ENCODE data around the gene ADGRD2.
"Not testable (repeated sequence)": the region's sequence is repeated elsewhere in the genome, so short reads cannot be mapped to it uniquely, and the experiment has no call there.

ADGRD2 gene

GRCh38 chr9:124423591-124423990 is 26.7 kb upstream of the ADGRD2 start:
- Mint-ChIP-seq H3K4me1 (peaks cover 6% of the 10 kb centered on the region), H3K27me3 (peaks cover 12% of the 10 kb centered on the region), H3K27ac (no peak overlapping the region)

DNA sequence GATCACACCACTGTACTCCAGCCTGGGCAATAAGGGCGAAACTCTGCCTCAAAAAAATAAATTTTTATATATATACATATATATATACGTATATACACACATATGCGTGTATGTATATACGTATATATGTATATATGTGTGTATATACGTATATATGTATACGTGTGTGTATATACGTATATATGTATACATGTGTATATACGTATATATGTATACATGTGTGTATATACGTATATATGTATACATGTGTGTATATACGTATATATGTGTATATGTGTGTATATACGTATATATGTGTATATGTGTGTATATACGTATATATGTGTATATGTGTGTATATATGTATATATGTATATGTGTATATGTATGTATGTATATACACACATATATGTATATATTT is 24.5 kb upstream of the ADGRD2 start:
- not testable (repeated sequence) for H3K4me1 Mint-ChIP-seq, H3K9me3 Mint-ChIP-seq, H3K36me3 Mint-ChIP-seq

More at GRCh38 chr9:124423591-124423990, 26.7 kb upstream of the ADGRD2 start:
- Mint-ChIP-seq H3K36me3 (no peaks in the 10 kb centered on the region), H3K4me3 (no peak overlapping the region), H3K9me3 (no peaks in the 10 kb centered on the region)
- no peak for DNase-seq
- CTCF ChIA-PET = no interaction called here

DNA sequence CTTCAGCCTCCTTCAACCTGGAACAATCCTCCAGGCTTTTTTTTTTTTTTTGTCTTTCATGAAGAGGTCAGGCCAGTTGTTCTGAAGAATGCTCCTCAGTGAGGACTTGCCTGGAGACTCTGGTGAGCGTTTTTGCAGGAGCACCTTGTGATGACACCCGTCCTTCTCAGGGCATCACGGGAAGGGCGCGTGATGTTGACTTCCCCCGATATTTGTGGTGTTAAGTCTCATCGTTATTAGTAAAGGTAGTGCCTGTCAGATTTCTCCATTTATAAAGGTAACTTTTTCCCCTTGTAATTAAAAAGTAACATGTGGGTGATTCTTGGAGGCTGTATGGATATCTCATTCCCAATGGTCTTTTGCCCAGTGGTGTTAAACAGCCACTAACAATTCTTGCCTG is 23.9 kb upstream of the ADGRD2 start:
- no peaks in the 10 kb centered on the region for H3K9me3 Mint-ChIP-seq
- H3K4me3 Mint-ChIP-seq = no peak overlapping the region
- no peak overlapping the region for H3K27ac Mint-ChIP-seq
- no peaks in the 10 kb centered on the region for H3K36me3 Mint-ChIP-seq
- H3K4me1 Mint-ChIP-seq = no peaks in the 10 kb centered on the region
- no peak for DNase-seq
- CTCF ChIA-PET = no interaction called here
- H3K27me3 Mint-ChIP-seq = peaks cover 8% of the 10 kb centered on the region

More for the DNA sequence above, 24.5 kb upstream of the ADGRD2 start:
- CTCF ChIA-PET, H3K27me3 Mint-ChIP-seq, H3K4me3 Mint-ChIP-seq, H3K27ac Mint-ChIP-seq, DNase-seq: not testable (repeated sequence)

GRCh38 chr9:124427281-124427680 is 23.0 kb upstream of the ADGRD2 start:
- DNase-seq = no peak
- no peak overlapping the region for H3K27ac Mint-ChIP-seq
- H3K9me3 Mint-ChIP-seq = no peaks in the 10 kb centered on the region
- peaks cover 8% of the 10 kb centered on the region for H3K27me3 Mint-ChIP-seq
- CTCF ChIA-PET = interaction anchor here (0.9 kb wide), 1 partner anchor 11 kb away, joined by 3 read pairs; no protein-coding TSS in a partner anchor
- H3K4me1 Mint-ChIP-seq = no peaks in the 10 kb centered on the region
- H3K36me3 Mint-ChIP-seq = no peaks in the 10 kb centered on the region
- H3K4me3 Mint-ChIP-seq = no peak overlapping the region

- Mint-ChIP-seq H3K36me3 (no peaks in the 10 kb centered on the region), H3K4me3 (no peak overlapping the region), H3K9me3 (no peaks in the 10 kb centered on the region), H3K4me1 (no peaks in the 10 kb centered on the region), H3K27me3 (peaks cover 12% of the 10 kb centered on the region), H3K27ac (no peak overlapping the region)
- DNase-seq = no peak
- CTCF ChIA-PET = no interaction called here
Observed at GRCh38 chr9:124428751-124429529, 21.3 kb upstream of the ADGRD2 start.

- Mint-ChIP-seq H3K9me3 (no peaks in the 10 kb centered on the region), H3K4me1 (no peaks in the 10 kb centered on the region), H3K27ac (no peak overlapping the region), H3K4me3 (no peak overlapping the region), H3K36me3 (no peaks in the 10 kb centered on the region), H3K27me3 (peaks cover 12% of the 10 kb centered on the region)
- DNase-seq = no peak
- CTCF ChIA-PET = no interaction called here
Observed at GRCh38 chr9:124429530-124429867, 20.8 kb upstream of the ADGRD2 start.

DNA sequence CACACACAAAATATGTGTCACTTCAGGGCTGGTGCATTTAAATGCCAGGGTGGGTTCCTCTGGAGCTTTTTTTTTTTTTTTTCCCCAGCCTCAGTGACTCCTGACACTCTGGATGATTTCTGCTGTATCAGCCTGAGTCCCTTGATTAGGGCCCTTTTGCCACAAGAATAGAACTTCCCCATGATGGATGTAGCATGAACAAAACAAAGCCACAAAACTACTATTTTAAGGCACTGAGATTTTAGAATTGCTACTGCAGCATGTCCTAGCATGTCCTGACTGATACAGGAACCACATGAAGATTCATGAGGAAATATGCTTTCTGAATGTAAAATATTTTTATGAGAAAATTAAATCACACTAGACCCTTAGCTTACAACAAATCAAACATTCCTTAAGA is 13.9 kb upstream of the ADGRD2 start:
- Mint-ChIP-seq H3K36me3 (no peaks in the 10 kb centered on the region), H3K27me3 (peaks cover 37% of the 10 kb centered on the region), H3K4me3 (no peak overlapping the region), H3K9me3 (no peaks in the 10 kb centered on the region), H3K4me1 (no peaks in the 10 kb centered on the region), H3K27ac (no peak overlapping the region)
- no peak for DNase-seq
- CTCF ChIA-PET = interaction anchor here (0.6 kb wide), 1 partner anchor 18 kb away, joined by 3 read pairs; no protein-coding TSS in a partner anchor

GRCh38 chr9:124437086-124437485 is 13.2 kb upstream of the ADGRD2 start:
- Mint-ChIP-seq H3K4me1 (no peaks in the 10 kb centered on the region), H3K4me3 (no peak overlapping the region), H3K36me3 (no peaks in the 10 kb centered on the region), H3K27me3 (peaks cover 44% of the 10 kb centered on the region), H3K27ac (no peak overlapping the region), H3K9me3 (no peaks in the 10 kb centered on the region)
- CTCF ChIA-PET = no interaction called here
- DNase-seq = no peak

- no peaks in the 10 kb centered on the region for H3K36me3 Mint-ChIP-seq
Observed at GRCh38 chr9:124438091-124438490, 12.2 kb upstream of the ADGRD2 start.

DNA sequence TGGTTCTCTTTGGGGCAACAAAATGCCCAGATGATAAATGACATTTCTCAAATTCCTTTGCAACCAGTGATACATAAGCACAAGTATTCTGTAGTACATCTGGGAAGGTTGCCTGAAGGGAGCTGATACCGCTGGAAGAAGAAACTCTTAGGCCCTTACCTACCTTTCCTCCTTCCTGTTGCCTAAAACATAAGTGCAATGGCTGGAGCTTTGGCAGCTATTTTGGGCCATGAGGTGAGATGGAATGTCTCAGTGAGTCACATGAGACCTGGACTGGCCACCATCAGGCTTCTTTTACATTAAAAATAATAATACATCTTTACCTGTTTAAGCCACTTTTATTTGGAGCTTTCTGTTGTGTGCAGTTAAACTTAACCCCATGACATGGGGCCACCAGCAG is 11.2 kb upstream of the ADGRD2 start:
- no peak for DNase-seq
- H3K27me3 Mint-ChIP-seq = peaks cover 45% of the 10 kb centered on the region
- H3K36me3 Mint-ChIP-seq = no peaks in the 10 kb centered on the region
- H3K9me3 Mint-ChIP-seq = no peaks in the 10 kb centered on the region
- H3K27ac Mint-ChIP-seq = no peak overlapping the region
- no peaks in the 10 kb centered on the region for H3K4me1 Mint-ChIP-seq
- no peak overlapping the region for H3K4me3 Mint-ChIP-seq
- CTCF ChIA-PET = no interaction called here

More at GRCh38 chr9:124438091-124438490, 12.2 kb upstream of the ADGRD2 start:
- DNase-seq = no peak
- H3K4me1 Mint-ChIP-seq = no peaks in the 10 kb centered on the region
- H3K27ac Mint-ChIP-seq = no peak overlapping the region
- no peak overlapping the region for H3K4me3 Mint-ChIP-seq
- H3K9me3 Mint-ChIP-seq = no peaks in the 10 kb centered on the region
- CTCF ChIA-PET = no interaction called here
- peaks cover 52% of the 10 kb centered on the region for H3K27me3 Mint-ChIP-seq

GRCh38 chr9:124439686-124440243 is 10.5 kb upstream of the ADGRD2 start:
- peaks cover 44% of the 10 kb centered on the region for H3K27me3 Mint-ChIP-seq
- H3K9me3 Mint-ChIP-seq = no peaks in the 10 kb centered on the region
- CTCF ChIA-PET = no interaction called here
- no peaks in the 10 kb centered on the region for H3K4me1 Mint-ChIP-seq
- no peak for DNase-seq
- H3K27ac Mint-ChIP-seq = no peak overlapping the region
- H3K36me3 Mint-ChIP-seq = no peaks in the 10 kb centered on the region
- no peak overlapping the region for H3K4me3 Mint-ChIP-seq

DNA sequence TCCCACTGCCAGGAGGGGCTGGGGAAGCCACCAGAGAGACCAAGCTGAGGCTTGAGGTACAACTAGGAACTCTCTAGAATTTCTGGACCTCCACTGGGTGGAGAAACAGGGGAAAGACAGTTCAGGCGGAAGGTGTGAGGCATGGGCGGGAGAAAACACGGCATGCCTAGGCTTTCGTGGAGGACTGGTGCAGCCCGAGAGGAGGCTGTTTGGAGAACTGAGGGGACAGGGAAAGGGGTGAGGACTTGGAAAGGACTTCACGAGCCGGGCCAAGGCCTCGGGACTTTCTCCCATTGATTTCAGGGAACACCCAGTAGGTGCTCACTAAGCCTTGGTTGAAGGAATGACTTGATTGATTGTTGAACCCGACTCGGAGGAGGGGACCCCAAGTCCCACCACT is 9.5 kb upstream of the ADGRD2 start:
- no peaks in the 10 kb centered on the region for H3K36me3 Mint-ChIP-seq
- no peak overlapping the region for H3K27ac Mint-ChIP-seq
- H3K4me3 Mint-ChIP-seq = no peak overlapping the region
- H3K27me3 Mint-ChIP-seq = peaks cover 44% of the 10 kb centered on the region
- no peak for DNase-seq
- no peaks in the 10 kb centered on the region for H3K9me3 Mint-ChIP-seq
- CTCF ChIA-PET = no interaction called here
- H3K4me1 Mint-ChIP-seq = no peaks in the 10 kb centered on the region

- Mint-ChIP-seq H3K9me3 (no peaks in the 10 kb centered on the region), H3K4me3 (no peak overlapping the region), H3K4me1 (no peaks in the 10 kb centered on the region), H3K36me3 (no peaks in the 10 kb centered on the region), H3K27me3 (peaks cover 44% of the 10 kb centered on the region), H3K27ac (no peak overlapping the region)
- CTCF ChIA-PET = no interaction called here
- DNase-seq = no peak
Observed at GRCh38 chr9:124441291-124441690, 9.0 kb upstream of the ADGRD2 start.

GRCh38 chr9:124442379-124442778 is 7.9 kb upstream of the ADGRD2 start:
- CTCF ChIA-PET = no interaction called here
- no peak overlapping the region for H3K27ac Mint-ChIP-seq
- no peaks in the 10 kb centered on the region for H3K9me3 Mint-ChIP-seq
- peaks cover 50% of the 10 kb centered on the region for H3K27me3 Mint-ChIP-seq
- H3K36me3 Mint-ChIP-seq = no peaks in the 10 kb centered on the region
- no peak for DNase-seq
- no peaks in the 10 kb centered on the region for H3K4me1 Mint-ChIP-seq
- no peak overlapping the region for H3K4me3 Mint-ChIP-seq

DNA sequence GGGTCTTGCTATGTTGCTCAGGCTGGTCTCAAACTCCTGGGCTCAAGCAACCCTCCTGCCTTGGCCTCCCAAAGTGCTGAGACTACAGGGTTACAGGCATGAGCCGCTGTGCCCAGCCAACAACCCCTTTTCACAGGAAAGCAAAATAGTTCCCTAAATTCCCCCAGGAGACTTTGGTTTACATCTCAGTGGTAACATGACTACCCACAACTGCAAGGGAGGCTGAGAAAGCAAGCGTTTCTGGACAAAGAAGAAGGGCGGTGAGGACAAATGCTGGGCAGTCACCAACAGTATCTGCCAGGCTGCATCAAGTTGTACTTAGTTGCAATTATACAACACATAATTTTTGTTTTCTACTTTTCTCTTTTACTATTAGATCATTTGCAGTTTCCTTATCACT is 7.4 kb upstream of the ADGRD2 start:
- DNase-seq = no peak
- no peaks in the 10 kb centered on the region for H3K4me1 Mint-ChIP-seq
- no peak overlapping the region for H3K27ac Mint-ChIP-seq
- CTCF ChIA-PET = no interaction called here
- H3K27me3 Mint-ChIP-seq = peaks cover 46% of the 10 kb centered on the region
- H3K36me3 Mint-ChIP-seq = no peaks in the 10 kb centered on the region
- H3K4me3 Mint-ChIP-seq = no peak overlapping the region
- no peaks in the 10 kb centered on the region for H3K9me3 Mint-ChIP-seq
